AG09309 (cell line): ENCODE measurements around the gene PPP1R16B.

Experiments used
- DNase-seq: peaks from one replicate; pipeline ENCODE4 v3.0.0-alpha.2; 2010; ENCODE audit warnings: low read depth
- H3K4me3 ChIP-seq: 2 replicates; pipeline ENCODE4 v1.5.1; 2011; ENCODE audit warnings: mild to moderate bottlenecking, low read depth, low read length, moderate library complexity; ENCODE audit not compliant: control insufficient read depth
- TF ChIP-seq, protein P1 (sequence below): IDR thresholded peaks from 2 replicates; pipeline ENCODE4 v1.5.1; 2011; ENCODE audit warnings: mild to moderate bottlenecking, low read depth, low read length, inconsistent platforms; ENCODE audit not compliant: insufficient read depth, control insufficient read depth; ENCODE audit errors: missing control alignments

The PPP1R16B gene

DNA sequence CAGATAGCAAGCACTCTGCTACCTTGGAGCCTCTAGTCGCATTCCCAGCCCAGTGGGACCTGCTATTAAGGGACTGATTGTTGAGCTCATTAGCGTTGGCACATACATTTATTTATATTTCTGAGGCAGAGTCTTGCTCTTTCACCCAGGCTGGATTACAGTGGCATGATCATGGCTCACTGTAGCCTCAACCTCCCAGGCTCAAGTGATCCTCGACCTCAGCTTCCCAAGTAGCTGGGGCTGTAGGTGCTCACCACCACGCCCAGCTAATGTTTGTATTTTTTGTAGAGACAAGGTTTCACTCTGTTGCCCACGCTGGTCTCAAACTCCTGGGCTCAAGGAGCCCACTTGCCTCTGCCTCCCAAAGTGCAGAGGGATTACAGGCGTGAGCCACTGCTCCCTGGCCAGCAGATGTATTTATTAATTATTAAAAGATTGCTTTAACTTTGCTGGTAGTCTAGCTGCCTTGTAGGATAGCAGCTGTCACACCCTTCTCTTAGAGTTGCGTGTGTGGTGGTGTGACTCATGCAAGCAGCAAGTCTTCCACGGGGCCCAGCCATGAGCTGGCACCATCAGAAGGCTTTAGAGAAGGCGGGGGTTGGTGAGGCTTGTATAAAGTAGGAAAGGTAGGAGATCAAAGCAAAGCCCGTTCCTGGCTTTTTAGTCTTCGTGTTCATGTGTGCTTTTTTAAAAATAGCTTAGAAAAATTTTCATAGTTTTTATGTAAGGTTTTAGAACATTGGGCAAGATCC lies 40.8 kb upstream of the PPP1R16B start:
- TF ChIP-seq, protein P1, sequence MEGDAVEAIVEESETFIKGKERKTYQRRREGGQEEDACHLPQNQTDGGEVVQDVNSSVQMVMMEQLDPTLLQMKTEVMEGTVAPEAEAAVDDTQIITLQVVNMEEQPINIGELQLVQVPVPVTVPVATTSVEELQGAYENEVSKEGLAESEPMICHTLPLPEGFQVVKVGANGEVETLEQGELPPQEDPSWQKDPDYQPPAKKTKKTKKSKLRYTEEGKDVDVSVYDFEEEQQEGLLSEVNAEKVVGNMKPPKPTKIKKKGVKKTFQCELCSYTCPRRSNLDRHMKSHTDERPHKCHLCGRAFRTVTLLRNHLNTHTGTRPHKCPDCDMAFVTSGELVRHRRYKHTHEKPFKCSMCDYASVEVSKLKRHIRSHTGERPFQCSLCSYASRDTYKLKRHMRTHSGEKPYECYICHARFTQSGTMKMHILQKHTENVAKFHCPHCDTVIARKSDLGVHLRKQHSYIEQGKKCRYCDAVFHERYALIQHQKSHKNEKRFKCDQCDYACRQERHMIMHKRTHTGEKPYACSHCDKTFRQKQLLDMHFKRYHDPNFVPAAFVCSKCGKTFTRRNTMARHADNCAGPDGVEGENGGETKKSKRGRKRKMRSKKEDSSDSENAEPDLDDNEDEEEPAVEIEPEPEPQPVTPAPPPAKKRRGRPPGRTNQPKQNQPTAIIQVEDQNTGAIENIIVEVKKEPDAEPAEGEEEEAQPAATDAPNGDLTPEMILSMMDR = no peak
- H3K4me3 ChIP-seq = no peak overlapping the region
- DNase-seq = peak; percentile 67

DNA sequence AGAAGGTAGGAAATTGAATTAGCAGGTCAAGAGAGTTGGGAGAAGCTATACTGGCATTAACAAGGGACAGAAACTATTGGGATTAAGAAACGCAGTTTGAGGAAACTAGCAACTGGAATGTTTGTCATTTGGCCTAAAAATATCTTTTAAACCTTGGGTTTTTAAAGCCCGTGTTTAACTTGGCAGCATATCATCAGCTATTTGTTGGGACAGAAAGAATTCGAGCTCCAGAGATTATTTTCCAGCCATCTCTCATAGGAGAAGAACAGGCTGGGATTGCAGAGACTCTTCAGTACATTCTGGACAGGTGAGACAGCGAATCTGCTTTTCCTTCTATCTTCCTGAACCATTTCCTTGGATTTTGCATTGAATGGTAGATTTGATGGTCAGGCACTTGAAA lies 39.4 kb upstream of the PPP1R16B start:
- TF ChIP-seq, protein P1 = no peak
- DNase-seq = no peak
- no peak overlapping the region for H3K4me3 ChIP-seq

DNA sequence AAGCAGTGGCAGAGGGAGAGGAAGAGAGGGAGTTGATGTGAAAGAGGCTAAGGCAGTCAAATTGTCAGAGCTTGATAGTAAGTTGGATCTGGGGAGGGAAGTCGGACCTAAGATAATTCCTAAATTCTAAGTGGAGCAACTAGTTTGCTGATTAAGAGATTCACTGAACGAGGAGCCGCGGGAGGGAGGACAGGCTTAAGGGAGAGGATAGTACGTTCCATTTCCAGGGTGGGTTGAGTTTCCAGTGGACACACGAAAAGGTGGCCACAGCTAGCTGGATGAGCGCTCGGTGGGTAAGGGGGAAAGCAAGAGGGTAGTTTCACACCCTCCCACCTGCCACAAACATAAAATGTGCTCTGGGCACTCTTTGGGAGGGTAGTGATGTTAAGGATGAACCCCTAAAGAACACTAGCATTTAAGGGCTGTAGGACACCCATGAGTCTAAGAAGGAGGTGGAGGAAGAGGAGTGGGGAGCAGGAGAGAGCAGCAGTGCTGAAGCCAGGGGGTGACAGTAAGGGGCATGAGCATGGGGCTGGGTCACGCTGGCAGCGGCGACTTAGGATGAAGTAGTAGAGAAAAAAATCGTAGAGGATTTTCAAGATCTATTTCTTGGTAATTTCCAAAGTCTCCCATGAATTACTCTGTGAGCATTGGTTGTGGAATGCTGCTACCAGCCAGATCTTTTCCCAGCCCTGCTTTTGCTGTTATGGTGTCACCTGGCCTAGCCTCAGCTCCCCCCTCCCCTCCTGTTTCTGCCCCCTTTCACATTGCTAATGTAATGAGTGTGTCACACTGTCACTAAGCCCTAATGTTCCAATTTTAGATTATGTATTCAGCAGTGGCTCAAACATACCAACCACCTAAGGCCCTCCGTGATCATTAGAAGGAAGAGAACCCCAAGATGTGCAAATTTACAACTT lies 35.9 kb upstream of the PPP1R16B start:
- H3K4me3 ChIP-seq = no peak overlapping the region
- DNase-seq = no peak
- TF ChIP-seq, protein P1 = no peak

DNA sequence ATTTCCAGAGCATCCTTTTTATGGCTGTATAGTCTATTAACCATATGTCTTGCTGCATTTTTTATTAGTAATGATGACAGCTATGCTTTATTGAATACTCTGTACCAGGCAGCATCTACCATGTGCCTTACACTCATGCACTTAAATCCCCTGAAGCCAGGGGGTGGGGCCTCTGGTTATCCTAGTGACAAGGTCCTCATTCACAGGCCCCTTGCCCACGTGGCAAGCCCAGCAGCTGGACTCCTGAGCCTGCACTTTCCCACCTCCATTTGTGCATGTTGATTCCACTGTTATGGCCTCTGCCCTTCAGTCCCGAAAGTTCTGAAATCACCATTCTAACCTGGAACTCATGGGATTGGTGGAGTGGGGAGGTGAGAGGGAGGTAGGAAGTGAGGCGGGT lies 35.0 kb upstream of the PPP1R16B start:
- DNase-seq = no peak
- H3K4me3 ChIP-seq = no peak overlapping the region
- TF ChIP-seq, protein P1 = no peak

DNA sequence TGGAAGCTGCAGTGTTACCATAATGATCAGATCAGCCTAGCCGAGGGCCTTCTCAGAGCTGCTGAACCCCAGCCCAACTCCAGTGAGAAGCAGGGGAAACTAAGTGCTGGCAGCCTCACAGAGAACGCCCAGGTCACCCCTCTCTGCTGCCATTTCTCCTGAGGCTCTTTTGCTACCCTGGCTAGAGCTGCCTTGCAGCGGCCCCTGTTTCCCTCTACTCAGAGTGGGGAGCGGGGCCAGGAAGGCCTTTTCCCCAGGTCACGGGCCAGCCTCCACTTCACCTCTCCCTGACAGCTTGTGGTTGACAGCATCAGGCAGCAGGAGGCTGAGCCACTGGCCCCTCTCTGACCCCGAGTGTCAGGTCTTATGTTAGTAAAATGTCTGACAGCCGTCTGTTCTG lies 34.5 kb upstream of the PPP1R16B start:
- TF ChIP-seq, protein P1 = no peak
- no peak overlapping the region for H3K4me3 ChIP-seq
- DNase-seq = no peak

DNA sequence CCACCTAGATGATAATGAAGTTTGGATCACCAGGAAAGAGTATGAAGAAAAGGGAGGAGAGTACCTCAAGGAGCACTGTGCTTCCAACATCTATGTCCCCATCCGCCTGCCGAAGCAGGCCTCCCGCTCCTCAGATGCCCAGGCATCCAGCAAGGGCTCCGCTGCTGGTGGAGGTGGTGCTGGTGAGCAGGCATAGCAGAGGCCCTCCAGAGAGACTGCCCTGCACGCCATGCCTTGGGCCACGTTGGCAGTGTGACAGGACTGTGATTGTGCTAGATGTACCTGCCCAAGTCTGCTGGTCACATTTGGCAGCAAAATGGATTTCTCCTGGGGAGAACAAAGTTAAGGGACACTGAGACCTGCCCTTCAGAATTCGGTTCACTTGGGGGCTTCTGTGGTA lies 33.9 kb upstream of the PPP1R16B start:
- DNase-seq = no peak
- TF ChIP-seq, protein P1 = no peak
- H3K4me3 ChIP-seq = no peak overlapping the region
